Uterus (tissue), 4 donors: Measurements from ENCODE around the gene STK38. TPM values are rescaled to one million over a fixed set of nuclear protein-coding genes. Genes with fewer than 3 reads are reported as not detected.
"Not testable (repeated sequence)": the region's sequence is repeated elsewhere in the genome, so short reads cannot be mapped to it uniquely, and the experiment has no call there.

Source experiments
- DNase-seq, 2 donors: peaks; one replicate each; pipeline ENCODE4 v3.0.0-alpha.2; 2019 to 2020
- H3K27ac ChIP-seq, 2 donors: fragments of 200-600 bp; sonication (generic); 1 replicate in 1 of 2; 2 replicates in 1 of 2; pipeline ENCODE4 v1.5.1; 2016 to 2018
- H3K27me3 ChIP-seq, 2 donors: fragments of 200-600 bp; sonication (generic); one replicate each; pipeline ENCODE4 v1.5.1; 2018 to 2019; ENCODE audit warnings: control low read depth in 1 of 2
- H3K36me3 ChIP-seq, 2 donors: fragments of 200-600 bp; sonication (generic); one replicate each; pipeline ENCODE4 v1.5.1; 2019; ENCODE audit warnings: control low read depth in 1 of 2
- H3K4me1 ChIP-seq, 2 donors: fragments of 200-600 bp; sonication (generic); one replicate each; pipeline ENCODE4 v1.5.1; 2018 to 2019; ENCODE audit warnings: control low read depth in 1 of 2
- H3K4me3 ChIP-seq, 2 donors: fragments of 200-600 bp; sonication (generic); 1 replicate in 1 of 2; 2 replicates in 1 of 2; pipeline ENCODE4 v1.5.1; 2018 to 2019; ENCODE audit warnings: mild to moderate bottlenecking in 1 of 2
- H3K9me3 ChIP-seq, 2 donors: fragments of 200-600 bp; sonication (generic); one replicate each; pipeline ENCODE4 v1.5.1; 2019; ENCODE audit warnings: control low read depth in 1 of 2
- CTCF ChIP-seq, 4 experiments: fragments of 200-600 bp in 2 of 4; fragments of 450-650 bp in 2 of 4; sonication (generic) in 2 of 4; IDR thresholded peaks; one replicate each; pipeline ENCODE4 v1.5.1; 2016 to 2019; ENCODE audit warnings: antibody characterized with exemption in 4 of 4, mild to moderate bottlenecking in 2 of 4, moderate library complexity in 1 of 4
- POLR2A ChIP-seq, 2 donors: fragments of 450-650 bp; IDR thresholded peaks; one replicate each; pipeline ENCODE4 v1.6.1; 2016; ENCODE audit warnings: antibody characterized with exemption in 2 of 2, mild to moderate bottlenecking in 1 of 2, moderate library complexity in 1 of 2
- intact Hi-C: fragments of 100-400 bp; cut with DNase I; formaldehyde crosslinking; loops from one replicate; pipeline ENCODE4 v1.15.1; 2023; ENCODE audit warnings: low total_unique reads
- small RNA-seq: library from RNA; depleted of rRNA; stranded (forward); fragments of <200 nt; gene quantifications from one replicate; pipeline ENCODE3, GENCODE V24; 2016
- total RNA-seq, 4 donors: library from RNA; depleted of rRNA in 3 of 4; stranded (reverse); fragments of >200 nt in 3 of 4; gene quantifications; one replicate each; pipeline versions ENCODE4 v1.1.0 to v1.2.4, GENCODE V29; 2014 to 2023
- donor health status: DM: yes; HTN: yes; CAD: no.

STK38 gene
- total RNA-seq, 4 donors from 2014 or later = 10.6 to 30.0 (median 20.5) TPM

GRCh38 chr6:36455486-36456027 lies 91.7 kb downstream of the STK38 start:
- H3K27ac ChIP-seq = no peak overlapping the region
- H3K4me3 ChIP-seq = no peak overlapping the region
- DNase-seq = no peak
- H3K4me1 ChIP-seq = peaks cover 0 to 6% of the 10 kb centered on the region in 2 donors
- H3K27me3 ChIP-seq = no peaks in the 10 kb centered on the region
- H3K9me3 ChIP-seq = no peaks in the 10 kb centered on the region
- intact Hi-C loops = no loop called here
- no peaks in the 10 kb centered on the region for H3K36me3 ChIP-seq
- TF ChIP-seq CTCF (IDR thresholded peaks at IDR 0.05) (no peak), POLR2A (IDR thresholded peaks at IDR 0.05) (no peak)

- H3K27ac ChIP-seq, DNase-seq, intact Hi-C loops, H3K9me3 ChIP-seq, H3K36me3 ChIP-seq, H3K4me3 ChIP-seq, H3K4me1 ChIP-seq, H3K27me3 ChIP-seq: not testable (repeated sequence)
Measured at GRCh38 chr6:36452897-36453296, 94.4 kb downstream of the STK38 start.

GRCh38 chr6:36449173-36449572 lies 98.1 kb downstream of the STK38 start:
- H3K4me1 ChIP-seq, H3K27ac ChIP-seq, H3K4me3 ChIP-seq, H3K36me3 ChIP-seq, H3K9me3 ChIP-seq, H3K27me3 ChIP-seq, intact Hi-C loops, DNase-seq: not testable (repeated sequence)

- Histone ChIP-seq H3K36me3 (no peaks in the 10 kb centered on the region), H3K27me3 (no peaks in the 10 kb centered on the region), H3K4me3 (no peak overlapping the region), H3K9me3 (no peaks in the 10 kb centered on the region), H3K27ac (peak overlapping the region; percentile 99), H3K4me1 (peaks cover 8 to 12% of the 10 kb centered on the region in 2 donors)
- no peak for DNase-seq
- TF ChIP-seq POLR2A (IDR thresholded peaks at IDR 0.05) = no peak
- TF ChIP-seq CTCF (IDR thresholded peaks at IDR 0.05) = no peak
- intact Hi-C loops = no loop called here
Measured at GRCh38 chr6:36445621-36446020, 101.7 kb downstream of the STK38 start.

- intact Hi-C loops = no loop called here
- peaks cover 8 to 12% of the 10 kb centered on the region in 2 donors for H3K4me1 ChIP-seq
- no peaks in the 10 kb centered on the region for H3K9me3 ChIP-seq
- peak overlapping the region; percentile 83 to 99 for H3K4me3 ChIP-seq
- no peak for DNase-seq
- H3K27ac ChIP-seq = peak overlapping the region; percentile 99
- TF ChIP-seq POLR2A (IDR thresholded peaks at IDR 0.05) (no peak), CTCF (IDR thresholded peaks at IDR 0.05) (no peak)
- no peaks in the 10 kb centered on the region for H3K36me3 ChIP-seq
- no peaks in the 10 kb centered on the region for H3K27me3 ChIP-seq
Measured at GRCh38 chr6:36444470-36444869, 102.8 kb downstream of the STK38 start.

Small RNAs within 50 kb of the gene (small RNA-seq; reads per million reads assigned to genes)
- not detected for gene RN7SL502P

Other genes with a start within 250 kb of the STK38 start
- not detected for gene BNIP5, start 210.6 kb downstream of the STK38 start, total RNA-seq
- 1 to 10 TPM in 1 of 4 donors, not detected in 3; 1.3 TPM for gene ETV7, start 159.8 kb downstream of the STK38 start, total RNA-seq
- not detected for gene PXT1, start 104.6 kb downstream of the STK38 start, total RNA-seq
- 100 to 1,000 TPM in 1 of 4 donors, 10 to 100 TPM in 3; 31.0 to 130 (median 46.4) TPM for gene KCTD20, start 104.5 kb downstream of the STK38 start, total RNA-seq
- gene SRSF3, start 46.9 kb upstream of the STK38 start, total RNA-seq = 100 to 1,000 TPM in 3 of 4 donors, 10 to 100 TPM in 1; 98.8 to 239 (median 179) TPM
- gene CDKN1A, start 131.2 kb upstream of the STK38 start, total RNA-seq = 100 to 1,000 TPM in 1 of 4 donors, 10 to 100 TPM in 2, 1 to 10 TPM in 1; 8.8 to 119 (median 75.8) TPM
- under 1 TPM in 1 of 4 donors, not detected in 3; 0.37 TPM for gene RAB44, start 150.3 kb upstream of the STK38 start, total RNA-seq